HG02938 (cell line): ENCODE data around the gene ABI3BP.

Experiments used
- ATAC-seq: cut with Tn5 transposase; IDR thresholded peaks from one replicate; pipeline ENCODE4 v1.9.1; 2021; ENCODE audit warnings: mild to moderate bottlenecking, moderate library complexity; ENCODE audit not compliant: unreplicated experiment

Gene ABI3BP

DNA sequence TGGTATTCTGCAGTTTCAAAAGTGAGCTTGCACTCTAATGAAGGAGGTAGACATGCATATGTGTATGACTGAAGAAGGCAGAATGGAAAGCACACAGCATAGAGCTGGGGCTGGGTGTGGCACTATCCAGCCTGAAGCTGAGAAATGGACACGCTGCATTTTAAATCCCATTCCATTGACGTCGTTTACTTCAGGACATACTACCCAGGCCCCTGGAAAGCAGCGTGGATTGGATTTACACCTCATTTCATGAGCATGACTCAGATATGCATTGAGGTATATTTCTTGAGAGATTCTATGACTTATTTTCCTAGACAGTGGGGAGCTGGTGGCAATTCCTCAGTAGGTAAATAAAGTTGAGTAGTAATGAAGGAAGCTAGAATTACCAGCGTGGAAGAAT is 101.4 kb downstream of the ABI3BP start:
- ATAC-seq, result no peak

DNA sequence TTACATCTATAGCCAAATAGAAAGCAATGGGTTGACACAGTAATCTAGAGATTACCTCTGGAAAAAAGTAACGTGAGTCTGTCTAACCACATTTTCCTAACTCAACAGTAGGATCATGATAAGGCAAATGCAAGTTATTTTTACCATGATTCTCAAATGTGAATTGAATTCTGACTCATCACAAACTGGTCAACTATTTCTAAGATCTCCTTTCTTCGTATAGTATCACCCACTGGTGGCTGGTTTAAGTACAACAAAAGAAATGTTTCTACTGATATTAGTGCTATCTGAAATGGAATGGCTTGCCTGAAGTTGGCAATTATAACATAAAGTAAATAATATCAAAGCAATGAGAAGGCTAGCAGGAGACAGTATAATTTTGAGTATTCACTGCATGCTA is 102.2 kb downstream of the ABI3BP start:
- no peak for ATAC-seq

- ATAC-seq, result no peak
Measured at GRCh38 chr3:100888881-100889280, 104.3 kb downstream of the ABI3BP start.

DNA sequence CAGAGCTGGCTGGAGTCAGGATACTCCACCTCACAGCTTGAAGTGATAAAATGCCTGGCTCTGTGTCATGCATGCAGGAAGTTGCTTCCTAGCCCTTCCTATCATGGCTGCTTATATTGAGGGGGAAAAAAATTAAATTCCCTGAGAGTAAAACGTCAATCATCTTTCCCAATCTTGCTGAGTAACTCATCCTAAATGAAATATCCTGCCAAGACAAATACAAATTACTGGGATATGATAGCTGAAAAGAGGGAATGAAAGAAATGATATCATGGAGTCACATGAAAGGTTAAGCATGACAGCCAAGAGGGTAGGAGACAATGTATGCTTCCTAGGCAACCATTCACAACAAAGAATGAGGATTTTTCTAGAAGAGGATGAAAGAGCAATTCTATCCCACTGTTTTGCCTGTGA is 110.6 kb downstream of the ABI3BP start:
- no peak for ATAC-seq

DNA sequence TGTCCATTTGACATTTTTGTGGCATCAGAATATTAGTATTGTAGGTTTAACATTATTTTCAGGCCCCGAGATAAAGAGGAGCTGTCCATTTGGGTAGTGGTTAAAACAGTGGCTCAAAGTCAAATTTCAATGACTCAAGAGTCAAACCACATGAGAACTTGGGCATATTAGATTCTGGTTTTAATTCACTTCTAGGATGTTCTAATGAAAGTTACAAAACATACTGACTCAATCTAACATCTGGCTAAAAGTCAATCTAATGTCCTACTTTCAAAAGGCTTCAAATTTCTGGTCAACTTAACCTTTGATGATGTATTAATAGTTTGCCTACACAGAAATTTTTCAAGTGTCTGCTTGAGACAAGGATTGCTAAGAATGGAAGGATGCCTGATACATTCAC is 112.4 kb downstream of the ABI3BP start:
- no peak for ATAC-seq

DNA sequence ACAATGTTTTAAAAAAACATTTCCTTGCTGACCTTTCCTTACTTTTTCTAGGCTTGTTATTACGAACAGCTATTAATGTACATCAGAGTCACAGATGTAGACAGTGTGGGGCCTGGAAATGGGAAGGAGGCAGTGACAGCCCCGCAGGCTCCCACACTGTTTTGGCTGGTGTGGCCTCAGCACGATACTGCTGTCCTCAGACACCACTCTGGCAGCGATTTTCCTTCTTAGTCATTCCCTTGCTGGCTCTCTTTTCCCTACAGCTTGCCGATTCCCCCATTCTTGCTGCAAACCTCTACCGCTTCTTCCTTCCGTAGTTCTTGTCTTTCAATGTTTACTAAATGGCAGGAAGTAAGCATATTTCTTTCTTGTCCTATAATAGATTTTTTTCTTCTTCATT is 113.1 kb downstream of the ABI3BP start:
- no peak for ATAC-seq

DNA sequence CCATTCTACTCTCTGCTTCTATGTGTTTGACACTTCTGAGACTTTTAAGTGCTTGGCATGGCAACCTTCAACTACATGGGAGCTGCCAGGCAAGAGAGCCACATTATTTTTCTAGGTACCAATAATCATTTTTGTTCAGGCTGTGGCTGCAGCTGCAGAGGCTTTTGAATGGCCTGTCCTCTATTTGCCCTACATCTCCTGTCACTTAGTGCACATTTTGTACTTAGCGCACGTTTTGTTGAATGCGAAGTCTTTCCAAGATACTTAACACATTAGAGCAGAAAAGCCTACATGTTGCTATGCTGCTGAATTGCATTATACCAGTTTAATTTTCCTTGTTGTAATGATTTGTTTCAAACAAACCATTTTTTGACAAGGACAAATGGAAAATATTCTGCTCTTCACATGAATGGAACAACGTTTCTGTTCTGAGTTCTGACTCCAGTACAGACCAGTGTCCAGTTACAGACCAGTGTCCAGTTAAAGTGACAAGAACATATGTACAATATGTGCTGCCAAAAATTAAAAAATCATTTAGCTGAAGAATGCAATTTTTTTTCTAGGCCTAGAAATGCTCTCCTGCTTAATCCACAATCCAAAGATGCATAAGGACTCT is 113.9 kb downstream of the ABI3BP start:
- no peak for ATAC-seq

DNA sequence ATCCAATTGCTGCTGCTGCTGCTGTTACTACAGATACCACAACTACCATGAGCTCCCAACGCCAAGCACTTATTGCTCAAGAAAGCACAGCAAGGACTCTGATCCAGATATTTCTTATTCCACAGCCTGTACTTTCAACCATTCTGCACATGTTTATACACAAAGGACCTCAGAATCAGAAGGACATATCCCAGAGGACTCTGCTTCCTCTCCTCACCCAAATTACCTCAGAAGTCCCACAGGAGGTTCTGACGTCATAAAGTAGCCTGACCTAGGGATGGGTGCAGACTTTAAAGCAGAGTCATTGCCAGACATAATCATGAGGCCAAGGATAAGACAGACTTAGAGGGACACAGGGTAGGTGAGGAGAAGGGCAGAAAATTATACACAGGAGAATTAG is 115.9 kb downstream of the ABI3BP start:
- no peak for ATAC-seq

GRCh38 chr3:100875239-100875638 is 118.0 kb downstream of the ABI3BP start:
- no peak for ATAC-seq

- ATAC-seq, result no peak
Measured at GRCh38 chr3:100873611-100874010, 119.6 kb downstream of the ABI3BP start.

DNA sequence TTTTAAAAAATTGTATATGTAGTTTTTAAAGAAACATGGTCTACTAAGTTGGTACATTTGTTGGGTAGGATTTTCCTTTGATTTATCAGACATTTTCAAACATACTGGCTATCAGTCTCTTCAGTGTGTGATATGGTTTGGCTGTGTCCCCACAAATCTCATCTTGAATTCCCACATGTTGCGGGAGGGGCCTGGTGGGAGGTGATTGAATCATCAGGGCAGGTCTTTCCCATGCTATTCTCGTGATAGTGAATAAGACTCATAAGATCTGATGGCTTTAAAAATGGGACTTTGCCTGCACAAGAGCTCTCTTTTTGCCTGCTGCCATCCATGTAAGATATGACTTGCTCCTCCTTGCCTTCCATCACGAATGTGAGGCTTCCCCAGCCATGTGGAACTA is 121.9 kb downstream of the ABI3BP start:
- no peak for ATAC-seq

GRCh38 chr3:100869787-100870186 is 123.4 kb downstream of the ABI3BP start:
- no peak for ATAC-seq

DNA sequence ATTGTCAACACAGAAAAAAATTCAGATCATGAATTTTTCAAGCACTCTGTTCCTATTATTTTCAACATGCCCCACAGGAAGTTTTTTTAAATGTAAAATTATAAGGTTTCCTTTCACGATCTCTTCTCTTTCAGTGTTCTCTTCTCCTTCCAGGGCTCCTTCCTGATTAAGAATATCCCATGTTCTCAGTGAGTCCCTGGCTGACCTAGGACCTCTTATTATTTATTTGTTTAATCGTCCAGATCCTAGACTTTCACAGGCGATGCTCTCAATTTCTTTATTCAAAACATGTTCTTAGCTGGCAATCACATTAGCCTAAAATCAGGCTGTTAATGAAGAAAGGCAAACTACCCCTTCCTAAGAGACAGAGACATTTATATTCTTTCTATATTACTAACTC is 124.3 kb downstream of the ABI3BP start:
- ATAC-seq, result no peak

- no peak for ATAC-seq
Measured at GRCh38 chr3:100868096-100868495, 125.1 kb downstream of the ABI3BP start.

GRCh38 chr3:100865442-100865841 is 127.8 kb downstream of the ABI3BP start:
- ATAC-seq, result no peak

DNA sequence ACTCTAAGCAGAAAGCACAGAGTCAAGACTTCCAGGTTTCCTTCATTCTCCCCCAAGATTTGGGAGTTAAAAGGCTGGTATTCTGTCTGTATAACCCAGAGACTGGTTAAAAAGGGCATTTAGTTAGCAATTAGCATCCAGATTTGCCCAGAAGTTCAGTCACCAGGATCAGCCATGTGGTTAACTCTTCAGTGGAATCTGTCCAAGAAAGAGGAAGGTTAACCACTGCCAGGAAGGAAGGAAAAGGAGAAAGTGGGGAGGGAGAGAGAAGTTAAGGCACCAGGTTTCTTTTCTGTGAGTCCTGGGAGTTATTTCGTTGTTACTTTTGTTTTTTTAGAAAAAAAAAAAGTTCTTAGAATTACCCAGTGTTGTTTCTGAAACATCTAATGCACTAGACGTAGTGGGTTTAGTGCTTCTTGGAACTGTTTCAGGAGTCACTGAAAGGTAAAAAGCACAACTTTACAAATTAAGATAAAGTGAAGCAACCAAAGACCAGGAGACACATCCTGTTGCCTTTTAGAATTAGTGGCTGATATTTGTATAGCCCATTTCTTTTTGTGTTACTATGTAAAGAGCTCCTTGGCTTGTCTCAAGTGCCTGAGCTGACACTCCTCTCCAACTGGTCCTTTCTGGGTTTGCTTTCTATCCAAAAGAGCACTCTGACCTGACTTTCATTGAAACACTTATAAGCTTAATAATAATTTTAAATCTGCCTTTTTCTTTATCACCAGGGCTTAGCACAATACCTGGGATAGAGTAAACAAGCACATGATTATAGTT is 128.6 kb downstream of the ABI3BP start:
- no peak for ATAC-seq

DNA sequence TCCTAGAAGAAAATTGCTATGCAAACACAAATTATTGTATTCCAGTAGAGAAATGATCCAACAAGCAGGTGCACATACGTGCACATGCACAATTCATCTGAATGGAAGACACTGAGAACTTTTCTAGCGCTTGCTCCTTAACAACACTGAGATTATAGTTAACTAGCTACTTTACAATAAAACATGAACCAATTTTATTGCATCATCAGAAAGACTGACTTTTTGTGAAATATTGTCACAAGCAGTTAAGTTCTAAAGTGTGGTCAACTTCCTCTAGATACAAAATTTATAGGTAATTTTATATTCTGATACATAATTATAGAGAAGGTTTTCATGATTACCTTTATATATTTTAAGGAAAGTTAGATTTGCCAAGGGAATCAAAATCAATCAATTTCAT is 135.4 kb downstream of the ABI3BP start:
- no peak for ATAC-seq

GRCh38 chr3:100856821-100857220 is 136.4 kb downstream of the ABI3BP start:
- ATAC-seq, result no peak

GRCh38 chr3:100852840-100853239 is 140.4 kb downstream of the ABI3BP start:
- ATAC-seq, result no peak

GRCh38 chr3:100850701-100851100 is 142.5 kb downstream of the ABI3BP start:
- no peak for ATAC-seq

- ATAC-seq, result no peak
Measured at GRCh38 chr3:100850156-100850555, 143.1 kb downstream of the ABI3BP start.

- no peak for ATAC-seq
Measured at GRCh38 chr3:100844063-100844936, 148.9 kb downstream of the ABI3BP start.
